ENCODE results near the gene ACTMAP. TPM values are rescaled to one million over a fixed set of nuclear protein-coding genes. Genes with fewer than 3 reads are reported as not detected.

The ACTMAP gene, protein sequence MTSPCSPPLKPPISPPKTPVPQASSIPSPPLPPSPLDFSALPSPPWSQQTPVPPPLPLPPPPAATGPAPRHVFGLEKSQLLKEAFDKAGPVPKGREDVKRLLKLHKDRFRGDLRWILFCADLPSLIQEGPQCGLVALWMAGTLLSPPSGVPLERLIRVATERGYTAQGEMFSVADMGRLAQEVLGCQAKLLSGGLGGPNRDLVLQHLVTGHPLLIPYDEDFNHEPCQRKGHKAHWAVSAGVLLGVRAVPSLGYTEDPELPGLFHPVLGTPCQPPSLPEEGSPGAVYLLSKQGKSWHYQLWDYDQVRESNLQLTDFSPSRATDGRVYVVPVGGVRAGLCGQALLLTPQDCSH
- total RNA-seq = 1 to 10 TPM; 3.3 to 8.5 (median 4.5) TPM

DNA sequence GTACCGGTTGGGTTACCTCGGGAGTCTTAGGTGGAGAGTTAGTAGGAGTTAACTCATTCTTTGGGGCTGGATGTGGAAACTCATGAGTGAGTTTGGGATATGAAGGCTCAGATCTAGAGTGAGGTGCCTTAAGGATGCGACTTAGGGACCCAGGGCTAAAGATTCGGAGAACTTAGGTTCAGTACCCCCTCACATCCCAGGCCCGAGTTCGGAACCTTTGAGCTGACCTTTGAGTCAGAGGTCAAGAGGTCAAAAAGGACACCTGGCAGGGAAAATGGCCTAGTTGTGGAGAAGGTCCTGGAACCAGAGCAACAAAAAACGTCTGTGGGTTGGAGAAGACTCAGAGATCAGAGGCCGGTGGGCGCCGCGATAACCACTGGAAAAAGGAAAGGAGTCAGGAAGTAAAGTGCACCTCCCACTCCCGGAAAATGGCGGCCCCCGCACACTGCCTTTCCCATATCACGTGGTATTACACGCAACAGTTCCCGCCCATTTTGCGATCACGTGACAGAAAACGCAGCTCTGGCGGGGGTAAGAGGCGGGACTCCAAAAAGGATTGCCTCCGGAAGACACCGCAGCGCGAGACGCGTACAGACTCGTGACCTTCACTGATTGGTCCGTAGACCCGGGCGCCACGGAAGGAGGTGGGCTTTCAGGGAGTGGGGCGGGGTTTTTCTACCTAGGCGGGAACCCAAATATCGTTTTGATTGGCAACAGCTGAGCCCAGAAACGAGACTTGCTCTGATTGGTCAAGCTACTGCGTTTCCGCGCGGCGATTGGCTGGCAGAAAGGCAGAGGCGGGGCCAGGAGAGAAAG, at the start of gene ACTMAP:
Gene ACTMAP, minus strand, starts transcription at position 420 of the 816 bp plus-strand sequence. CDS start 674 bp downstream, outside the sequence.
- DNase-seq = peak; percentile 99 to 100
- H3K36me3 ChIP-seq = no peaks in the 10 kb centered on the region
- 1% methylated on average over 43 of the region's 43 CpGs for WGBS, 2 donors
- no peaks in the 10 kb centered on the region for H3K9me3 ChIP-seq
- H3K4me1 ChIP-seq = peaks cover 42 to 45% of the 10 kb centered on the region in 2 donors
- no peaks in the 10 kb centered on the region for H3K27me3 ChIP-seq
- H3K27ac ChIP-seq = peak within 1 kb of the TSS; percentile 78 to 95 (median 86)
- TF ChIP-seq, protein P1, sequence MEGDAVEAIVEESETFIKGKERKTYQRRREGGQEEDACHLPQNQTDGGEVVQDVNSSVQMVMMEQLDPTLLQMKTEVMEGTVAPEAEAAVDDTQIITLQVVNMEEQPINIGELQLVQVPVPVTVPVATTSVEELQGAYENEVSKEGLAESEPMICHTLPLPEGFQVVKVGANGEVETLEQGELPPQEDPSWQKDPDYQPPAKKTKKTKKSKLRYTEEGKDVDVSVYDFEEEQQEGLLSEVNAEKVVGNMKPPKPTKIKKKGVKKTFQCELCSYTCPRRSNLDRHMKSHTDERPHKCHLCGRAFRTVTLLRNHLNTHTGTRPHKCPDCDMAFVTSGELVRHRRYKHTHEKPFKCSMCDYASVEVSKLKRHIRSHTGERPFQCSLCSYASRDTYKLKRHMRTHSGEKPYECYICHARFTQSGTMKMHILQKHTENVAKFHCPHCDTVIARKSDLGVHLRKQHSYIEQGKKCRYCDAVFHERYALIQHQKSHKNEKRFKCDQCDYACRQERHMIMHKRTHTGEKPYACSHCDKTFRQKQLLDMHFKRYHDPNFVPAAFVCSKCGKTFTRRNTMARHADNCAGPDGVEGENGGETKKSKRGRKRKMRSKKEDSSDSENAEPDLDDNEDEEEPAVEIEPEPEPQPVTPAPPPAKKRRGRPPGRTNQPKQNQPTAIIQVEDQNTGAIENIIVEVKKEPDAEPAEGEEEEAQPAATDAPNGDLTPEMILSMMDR (IDR thresholded peaks at IDR 0.05) = peak in 2 of 6 experiments; percentile 13 to 20
- peak; percentile 57 to 87 for TF ChIP-seq POLR2A (IDR thresholded peaks at IDR 0.05)
- H3K4me3 ChIP-seq (replicated peaks in 1 of 3) = peak within 1 kb of the TSS; percentile 45 to 62 (median 46)
- intact Hi-C loops (cut with DNase I) = loop anchor here (5.0 kb wide), 1 partner anchor 52 kb away; no protein-coding TSS in a partner anchor

DNA sequence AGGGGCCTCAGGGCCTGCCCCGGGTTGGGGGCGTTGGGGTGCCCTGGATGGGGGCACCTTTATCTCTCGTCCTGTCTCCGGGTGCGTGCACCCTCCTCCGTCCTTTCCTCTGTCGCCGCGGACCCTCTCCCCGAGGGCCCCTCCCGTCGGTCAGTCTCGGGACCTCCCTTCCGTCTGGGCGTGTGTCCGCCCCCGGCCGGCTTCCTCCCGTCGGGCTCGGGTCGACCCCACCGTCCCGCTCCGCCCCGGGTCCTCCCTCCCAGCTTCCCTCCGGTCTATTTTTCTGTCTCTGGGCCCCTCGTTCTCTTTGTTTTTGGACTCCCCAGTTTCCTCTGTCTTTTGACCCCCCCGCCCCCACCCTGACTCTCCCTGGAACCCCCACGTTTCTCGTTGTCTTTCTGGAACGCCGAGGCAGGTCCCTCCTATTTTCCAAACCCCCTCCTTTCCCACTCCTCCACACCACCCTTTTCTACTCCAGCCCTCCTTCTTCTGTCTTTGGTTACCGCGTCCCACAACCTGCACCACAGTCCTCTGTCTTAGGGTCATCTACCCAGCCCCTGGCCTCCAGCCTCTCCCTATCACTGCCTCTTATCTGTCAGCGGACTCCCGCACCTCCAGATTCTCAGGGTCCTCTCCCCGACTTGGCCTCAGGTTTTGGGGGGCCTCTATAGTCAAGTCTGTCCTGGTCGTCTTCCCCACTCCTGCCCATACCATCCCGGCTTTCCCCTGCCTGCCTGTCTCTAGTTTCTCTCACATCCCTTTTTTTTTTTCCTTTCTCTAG, 49.5 kb upstream of the ACTMAP start:
- peaks cover 8 to 11% of the 10 kb centered on the region in 2 donors for H3K36me3 ChIP-seq
- TF ChIP-seq, protein P1 (IDR thresholded peaks at IDR 0.05) = no peak
- no peak for TF ChIP-seq POLR2A (IDR thresholded peaks at IDR 0.05)
- H3K9me3 ChIP-seq = no peaks in the 10 kb centered on the region
- peak; percentile 48 to 52 for DNase-seq
- WGBS, 2 donors = 3 to 4% methylated on average over 38 to 40 of the region's 40 CpGs
- intact Hi-C loops (cut with DNase I) = loop anchor here (5.0 kb wide), 1 partner anchor 47 kb away; the partner anchor contains the start of genes ACTMAP and SNRPA
- peak overlapping the region; percentile 85 to 95 (median 94) for H3K27ac ChIP-seq
- peak overlapping the region; percentile 59 to 93 (median 78) for H3K4me3 ChIP-seq (replicated peaks in 1 of 3)
- H3K27me3 ChIP-seq = no peaks in the 10 kb centered on the region
- peaks cover 62 to 71% of the 10 kb centered on the region in 2 donors for H3K4me1 ChIP-seq

DNA sequence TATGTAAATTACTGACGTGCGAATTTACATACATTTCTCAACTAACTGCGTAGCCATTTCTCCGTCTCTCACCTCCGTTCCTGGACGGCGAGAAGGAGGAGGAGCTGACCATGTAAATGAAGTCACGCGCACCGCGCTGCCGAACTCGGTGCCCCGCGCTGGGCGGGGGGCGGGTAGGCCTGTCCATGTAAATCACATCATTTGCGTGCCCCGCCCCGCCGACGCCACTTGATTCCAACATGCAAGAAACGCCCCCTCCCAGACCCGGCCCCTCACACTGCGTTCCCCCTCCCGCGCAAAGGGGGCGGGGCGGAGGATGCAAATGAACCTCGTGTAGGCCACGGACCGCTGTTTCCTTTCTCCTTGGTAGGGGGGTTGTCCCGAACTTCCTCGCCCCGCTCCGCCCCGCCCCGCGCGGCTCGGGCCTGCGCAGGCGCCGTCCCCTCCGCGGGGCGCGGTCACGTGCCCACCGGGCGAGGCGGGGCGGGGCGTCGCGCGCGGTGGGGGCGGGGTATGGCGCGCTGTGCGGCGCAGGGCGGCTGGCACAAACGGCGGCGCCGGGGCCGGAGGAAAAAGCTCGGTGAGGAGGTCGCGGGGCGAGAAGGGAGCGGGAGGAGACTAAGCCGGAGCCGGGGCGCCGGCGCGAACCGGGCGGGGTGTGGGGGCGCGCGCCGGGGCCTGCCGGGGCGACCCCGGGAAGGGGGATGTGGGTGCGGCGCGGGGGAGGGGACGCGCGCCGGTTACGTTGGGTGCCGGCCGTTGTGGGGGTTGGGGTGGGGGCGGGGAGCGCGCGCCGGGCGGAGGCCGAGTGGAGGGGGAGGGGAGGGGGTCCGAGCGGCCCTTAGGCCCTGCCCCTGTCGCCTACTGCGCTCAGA, 48.6 kb upstream of the ACTMAP start, which contains the start of gene EGLN2:
Gene EGLN2, plus strand, starts transcription at position 509 of the 875 bp plus-strand sequence. CDS start 1,382 bp downstream, outside the sequence.
- DNase-seq = peak; percentile 100
- Histone ChIP-seq H3K4me1 (peaks cover 53 to 63% of the 10 kb centered on the region in 2 donors), H3K4me3 (replicated peaks in 1 of 3) (peak within 1 kb of the TSS; percentile 59 to 93 (median 78)), H3K27ac (peak within 1 kb of the TSS; percentile 85 to 95 (median 94)), H3K9me3 (no peaks in the 10 kb centered on the region), H3K36me3 (peaks cover 8 to 11% of the 10 kb centered on the region in 2 donors), H3K27me3 (no peaks in the 10 kb centered on the region)
- peak in 1 of 2 donors; percentile 69 for TF ChIP-seq POLR2A (IDR thresholded peaks at IDR 0.05)
- TF ChIP-seq, protein P1 (IDR thresholded peaks at IDR 0.05) = no peak
- intact Hi-C loops (cut with DNase I) = no loop called here
- 0 to 1% methylated on average over 30 to 36 of the region's 110 CpGs for WGBS, 2 donors

All from thyroid gland (tissue), 4 donors.